OCI-LY7 (cell line): ENCODE measurements around the gene PPIL6.

ENCODE experiments used
- EZH2phosphoT487 ChIP-seq: fragments of 200-600 bp; sonication (generic); IDR thresholded peaks from 2 replicates; pipeline ENCODE4 v1.6.1; 2018; ENCODE audit warnings: low read depth, borderline replicate concordance, mild to moderate bottlenecking, mixed run types, antibody characterized with exemption, low read length, moderate library complexity, mixed read lengths
- TF ChIP-seq, protein P1 (sequence below): fragments of 200-600 bp; sonication (generic); conservative IDR thresholded peaks from 2 replicates; pipeline ENCODE4 v1.5.1; 2014; ENCODE audit warnings: mild to moderate bottlenecking, antibody characterized with exemption, low read length, moderate library complexity, mixed read lengths

DNA sequence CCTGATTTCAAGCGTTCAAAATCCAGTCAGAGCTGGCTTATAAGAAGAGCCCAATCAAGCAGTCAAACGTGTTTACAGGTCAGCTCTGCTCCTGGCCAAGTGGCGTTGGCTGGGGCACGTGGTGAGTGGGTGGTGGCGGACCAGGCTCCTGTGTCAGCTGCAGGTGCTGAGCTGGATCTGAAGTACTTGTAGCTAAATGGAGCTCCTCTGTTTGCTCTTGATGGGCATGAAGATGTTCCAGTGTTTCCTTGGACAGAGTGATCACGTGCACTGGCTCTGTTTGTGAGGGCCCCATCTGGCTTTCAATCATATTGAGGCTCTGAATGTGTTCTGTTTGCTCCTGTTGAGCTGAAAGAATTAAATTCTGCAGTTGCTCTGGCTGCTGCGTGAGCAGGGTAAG lies 25.3 kb upstream of the PPIL6 start:
- TF ChIP-seq, protein P1, sequence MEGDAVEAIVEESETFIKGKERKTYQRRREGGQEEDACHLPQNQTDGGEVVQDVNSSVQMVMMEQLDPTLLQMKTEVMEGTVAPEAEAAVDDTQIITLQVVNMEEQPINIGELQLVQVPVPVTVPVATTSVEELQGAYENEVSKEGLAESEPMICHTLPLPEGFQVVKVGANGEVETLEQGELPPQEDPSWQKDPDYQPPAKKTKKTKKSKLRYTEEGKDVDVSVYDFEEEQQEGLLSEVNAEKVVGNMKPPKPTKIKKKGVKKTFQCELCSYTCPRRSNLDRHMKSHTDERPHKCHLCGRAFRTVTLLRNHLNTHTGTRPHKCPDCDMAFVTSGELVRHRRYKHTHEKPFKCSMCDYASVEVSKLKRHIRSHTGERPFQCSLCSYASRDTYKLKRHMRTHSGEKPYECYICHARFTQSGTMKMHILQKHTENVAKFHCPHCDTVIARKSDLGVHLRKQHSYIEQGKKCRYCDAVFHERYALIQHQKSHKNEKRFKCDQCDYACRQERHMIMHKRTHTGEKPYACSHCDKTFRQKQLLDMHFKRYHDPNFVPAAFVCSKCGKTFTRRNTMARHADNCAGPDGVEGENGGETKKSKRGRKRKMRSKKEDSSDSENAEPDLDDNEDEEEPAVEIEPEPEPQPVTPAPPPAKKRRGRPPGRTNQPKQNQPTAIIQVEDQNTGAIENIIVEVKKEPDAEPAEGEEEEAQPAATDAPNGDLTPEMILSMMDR: no peak
- no peak for TF ChIP-seq EZH2phosphoT487
